Measurements from ENCODE around the gene ERBB3.

DNA sequence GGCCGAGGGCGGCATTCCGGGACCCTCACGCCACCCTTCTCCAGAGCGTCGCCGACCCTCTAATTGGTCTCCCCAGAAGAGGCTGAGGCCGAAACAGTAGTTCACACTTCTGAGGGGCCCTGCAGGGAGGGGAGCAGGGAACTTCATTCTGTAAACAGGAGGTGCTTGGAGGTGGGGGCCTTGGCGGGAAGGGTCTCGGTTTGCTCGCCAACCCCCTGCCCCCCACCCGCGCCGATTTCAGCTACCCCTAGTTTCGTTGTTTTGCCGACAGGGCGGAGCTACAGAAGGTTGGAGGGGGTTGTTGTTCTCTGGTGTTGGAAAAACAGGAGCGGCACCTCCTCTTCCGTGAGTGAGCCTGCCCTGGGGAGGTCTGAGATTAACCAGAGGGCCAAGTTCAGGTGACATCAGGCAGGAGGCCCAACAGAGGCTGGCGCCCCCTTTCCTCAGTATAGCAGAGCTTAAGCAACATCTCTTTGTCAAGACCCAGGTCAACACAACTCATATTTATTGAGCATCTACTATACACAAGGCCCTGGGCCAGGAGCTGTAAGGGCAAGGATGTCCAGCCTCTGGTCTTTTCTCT, 682 bp downstream of the ERBB3 start:
- TF ChIP-seq, protein P1, sequence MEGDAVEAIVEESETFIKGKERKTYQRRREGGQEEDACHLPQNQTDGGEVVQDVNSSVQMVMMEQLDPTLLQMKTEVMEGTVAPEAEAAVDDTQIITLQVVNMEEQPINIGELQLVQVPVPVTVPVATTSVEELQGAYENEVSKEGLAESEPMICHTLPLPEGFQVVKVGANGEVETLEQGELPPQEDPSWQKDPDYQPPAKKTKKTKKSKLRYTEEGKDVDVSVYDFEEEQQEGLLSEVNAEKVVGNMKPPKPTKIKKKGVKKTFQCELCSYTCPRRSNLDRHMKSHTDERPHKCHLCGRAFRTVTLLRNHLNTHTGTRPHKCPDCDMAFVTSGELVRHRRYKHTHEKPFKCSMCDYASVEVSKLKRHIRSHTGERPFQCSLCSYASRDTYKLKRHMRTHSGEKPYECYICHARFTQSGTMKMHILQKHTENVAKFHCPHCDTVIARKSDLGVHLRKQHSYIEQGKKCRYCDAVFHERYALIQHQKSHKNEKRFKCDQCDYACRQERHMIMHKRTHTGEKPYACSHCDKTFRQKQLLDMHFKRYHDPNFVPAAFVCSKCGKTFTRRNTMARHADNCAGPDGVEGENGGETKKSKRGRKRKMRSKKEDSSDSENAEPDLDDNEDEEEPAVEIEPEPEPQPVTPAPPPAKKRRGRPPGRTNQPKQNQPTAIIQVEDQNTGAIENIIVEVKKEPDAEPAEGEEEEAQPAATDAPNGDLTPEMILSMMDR (IDR thresholded peaks at IDR 0.05; ENCODE audit: insufficient read depth, low read length, poor library complexity, severe bottlenecking): no peak
- no peak for TF ChIP-seq EZH2phosphoT487 (conservative IDR thresholded peaks at IDR 0.05; ENCODE audit: low read length)

Measured in SU-DHL-6 (cell line).